KG1 (cell line): ENCODE results near the gene LIG3.
"Not testable (repeated sequence)": the region's sequence is repeated elsewhere in the genome, so short reads cannot be mapped to it uniquely, and the experiment has no call there.

Experiments used
- DNase-seq: peaks from one replicate; lab custom pipeline; 2025; lab: John Stamatoyannopoulos, UW

LIG3 gene

DNA sequence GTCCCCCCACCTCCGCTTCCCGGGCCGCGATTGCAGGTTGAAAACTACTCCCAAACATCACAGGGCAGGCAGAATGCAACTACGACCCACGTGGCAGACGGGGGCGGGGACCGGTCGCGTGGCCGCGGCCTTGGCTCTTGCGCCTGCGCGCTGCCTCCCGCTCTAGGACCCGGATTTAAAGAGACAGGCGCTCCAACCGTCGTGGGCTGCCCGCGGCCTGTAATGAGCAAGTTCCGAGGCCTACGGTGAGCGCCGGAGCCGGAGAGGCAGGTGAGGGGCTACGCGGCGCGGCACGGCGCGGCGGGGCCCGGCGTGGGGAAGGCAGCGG is at the start of gene LIG3:
LIG3 (plus strand) TSS at position 160 of the 328 bp plus-strand sequence. CDS start 2,494 bp downstream, outside the sequence.
- peak; percentile 96 for DNase-seq

- DNase-seq: not testable (repeated sequence)
Measured at GRCh38 chr17:34950780-34951179, 29.5 kb upstream of the LIG3 start.

DNA sequence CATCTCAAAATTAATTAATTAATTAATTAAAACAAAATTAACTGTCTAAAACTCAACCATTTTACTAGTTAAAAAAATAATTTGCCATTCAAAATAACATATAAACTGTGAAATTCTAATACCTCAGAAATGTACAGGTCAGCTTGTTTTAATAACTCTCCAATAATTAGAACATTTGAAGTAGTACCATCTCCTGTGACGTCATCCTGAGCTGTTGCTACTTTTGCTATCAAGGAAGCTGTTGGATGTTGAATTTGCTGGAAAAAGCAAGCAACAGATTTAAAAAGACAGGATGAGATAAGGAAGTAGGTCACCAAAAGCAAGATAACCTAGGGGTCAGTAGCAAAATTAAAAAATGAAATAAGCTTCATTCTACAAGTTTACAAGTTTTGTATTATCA is 21.9 kb upstream of the LIG3 start:
- no peak for DNase-seq

GRCh38 chr17:34961093-34961911 is 19.0 kb upstream of the LIG3 start, which contains the start of the genes CCT6B and ZNF830:
Gene CCT6B (minus strand): TSS chr17:34961460. CDS start chr17:34961393, 67 bp downstream.
Gene ZNF830 (plus strand): TSS chr17:34961540. CDS start chr17:34961567, 27 bp downstream.
- DNase-seq: peak; percentile 85

DNA sequence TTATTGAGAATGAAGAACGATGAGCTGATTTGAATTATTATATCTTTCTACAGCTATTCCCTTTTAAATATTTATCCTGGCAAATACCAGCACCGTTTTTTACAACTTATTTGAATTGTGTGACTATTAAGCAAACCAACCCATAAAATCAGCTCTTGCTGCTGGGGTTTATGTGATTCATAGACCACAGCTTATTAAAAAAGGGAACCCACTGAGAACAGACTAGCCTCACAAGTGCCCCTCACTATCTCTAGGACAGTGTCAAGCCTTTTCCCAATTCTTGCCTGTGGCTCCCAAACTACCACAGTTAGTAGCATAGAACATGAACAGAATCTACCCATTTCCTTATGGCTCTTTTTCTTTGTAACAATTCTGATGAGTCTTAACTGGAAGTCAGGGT is 6.1 kb upstream of the LIG3 start:
- no peak for DNase-seq

- no peak for DNase-seq
Measured at GRCh38 chr17:34974794-34975785, 5.2 kb upstream of the LIG3 start.

- no peak for DNase-seq
Measured at GRCh38 chr17:34979153-34979552, 1.2 kb upstream of the LIG3 start.

- no peak for DNase-seq
Measured at GRCh38 chr17:34979650-34980352, 511 bp upstream of the LIG3 start.

DNA sequence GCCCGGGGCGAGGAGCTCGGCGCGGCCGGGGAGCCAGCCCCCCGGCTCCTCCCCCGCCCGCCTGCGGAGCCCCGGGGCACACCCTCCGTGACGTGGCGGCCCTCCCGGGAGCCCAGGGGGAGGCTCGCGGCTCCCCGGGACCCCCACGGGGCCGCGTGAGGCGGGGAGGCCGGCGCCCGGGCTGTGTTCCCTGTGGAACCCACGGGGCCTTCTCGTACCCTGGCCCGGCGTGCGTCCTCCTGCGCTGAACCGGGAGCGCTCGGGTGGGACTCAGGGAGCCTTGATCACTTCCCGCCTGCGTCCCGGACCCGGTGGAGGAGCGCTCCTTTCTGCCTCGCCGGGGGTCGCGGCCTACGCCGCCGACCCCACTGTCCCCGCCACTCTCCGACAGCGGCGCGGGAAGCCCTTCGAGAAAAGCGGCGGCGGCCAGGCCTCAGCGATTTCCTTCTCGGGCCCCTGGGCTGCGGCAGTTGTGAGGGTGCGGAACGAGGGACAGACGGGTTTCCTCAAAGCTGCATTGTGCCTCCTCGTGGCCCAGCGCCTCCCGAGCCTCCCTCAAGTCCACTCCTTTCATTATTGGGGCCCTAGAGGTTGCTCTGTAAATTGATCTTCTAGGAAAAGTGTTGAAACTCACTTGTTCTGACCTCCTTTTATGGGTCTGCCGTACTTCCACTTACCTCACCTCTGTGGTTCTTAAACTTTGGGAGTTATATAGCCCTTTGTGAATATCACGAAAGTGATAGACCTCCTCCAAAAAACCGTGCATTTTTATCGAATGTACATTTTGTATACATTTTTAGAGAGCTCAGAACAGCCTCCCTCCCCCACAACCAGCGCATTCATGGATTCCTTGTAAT is 597 bp downstream of the LIG3 start:
- DNase-seq: peak; percentile 71

- DNase-seq: no peak
Measured at GRCh38 chr17:34981538-34982241, 1.4 kb downstream of the LIG3 start.

DNA sequence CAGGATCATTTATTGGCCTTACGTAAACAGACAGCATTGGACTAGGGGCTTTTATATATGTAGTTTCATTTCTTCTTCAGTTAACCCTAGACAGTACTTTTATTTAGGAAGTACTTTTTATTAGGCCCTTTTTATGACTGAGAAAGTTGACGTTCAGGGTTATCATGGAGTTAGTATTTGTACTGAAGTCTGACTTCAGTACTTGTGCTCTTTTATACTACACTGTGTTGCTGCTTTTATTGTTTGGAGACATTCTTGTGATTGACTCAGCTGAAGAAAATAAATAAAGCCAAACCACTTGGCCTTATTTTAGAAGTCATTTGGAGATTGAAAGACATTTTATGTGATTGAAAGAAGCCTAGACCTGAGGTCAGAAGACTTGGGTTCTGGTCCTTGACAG is 6.9 kb downstream of the LIG3 start:
- no peak for DNase-seq

DNA sequence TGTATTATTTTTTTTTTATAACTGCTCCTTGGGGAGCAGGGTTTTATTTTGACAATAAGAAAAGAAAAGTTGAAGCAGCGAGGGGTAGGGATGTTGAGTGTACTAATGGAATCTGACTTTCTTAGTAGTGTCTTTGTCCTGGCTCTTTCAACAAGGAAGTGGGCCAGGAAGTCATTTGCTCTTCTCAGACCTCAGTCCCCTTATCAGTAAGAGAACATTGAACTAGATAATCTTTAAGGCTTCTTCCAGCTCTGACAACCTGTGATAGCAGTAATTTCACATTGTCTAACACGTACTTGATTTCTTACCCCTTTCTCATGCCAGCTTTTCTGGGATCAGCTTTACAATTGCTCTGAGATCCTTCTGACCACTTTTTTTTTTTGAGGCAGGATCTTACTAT is 8.3 kb downstream of the LIG3 start:
- DNase-seq: no peak

DNA sequence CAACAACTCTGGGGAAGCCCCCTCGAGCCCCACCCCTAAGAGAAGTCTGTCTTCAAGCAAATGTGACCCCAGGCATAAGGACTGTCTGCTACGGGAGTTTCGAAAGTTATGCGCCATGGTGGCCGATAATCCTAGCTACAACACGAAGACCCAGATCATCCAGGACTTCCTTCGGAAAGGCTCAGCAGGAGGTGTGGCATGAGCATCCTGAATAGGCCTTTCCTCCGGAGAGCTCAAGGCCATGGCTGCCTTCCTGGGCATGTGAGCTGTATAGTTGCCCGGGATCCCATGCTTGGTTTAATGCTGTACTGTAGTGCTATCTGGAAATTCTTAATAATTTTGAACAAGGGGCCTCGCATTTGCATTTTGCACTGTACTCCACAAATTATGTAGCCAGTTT is 9.2 kb downstream of the LIG3 start:
- no peak for DNase-seq

- DNase-seq: no peak
Measured at GRCh38 chr17:34990921-34991365, 10.6 kb downstream of the LIG3 start.

- DNase-seq: no peak
Measured at GRCh38 chr17:34991606-34992005, 11.3 kb downstream of the LIG3 start.

DNA sequence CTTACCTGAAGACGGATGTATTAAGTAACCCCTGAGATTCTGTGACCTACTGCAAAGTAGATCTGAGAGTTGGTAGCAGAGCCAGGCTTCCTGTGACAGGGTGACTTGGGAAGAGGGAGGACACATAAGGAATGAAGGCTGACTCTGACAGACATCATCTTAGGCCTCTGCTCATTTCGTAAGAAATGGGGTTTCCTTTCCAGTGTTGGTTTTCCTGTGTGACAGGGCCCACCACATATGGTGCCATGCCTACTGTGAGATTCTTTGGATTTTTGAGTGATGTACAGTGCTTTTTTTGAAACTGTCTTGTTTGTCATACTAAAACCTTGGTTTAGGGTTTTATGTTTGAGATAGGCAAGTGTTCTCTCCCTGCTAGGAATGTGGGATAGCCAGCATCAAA is 12.7 kb downstream of the LIG3 start:
- no peak for DNase-seq

GRCh38 chr17:34996422-34997285 is 16.3 kb downstream of the LIG3 start:
- DNase-seq: no peak

- no peak for DNase-seq
Measured at GRCh38 chr17:34997355-34997862, 17.1 kb downstream of the LIG3 start.

- DNase-seq: peak; percentile 19
Measured at GRCh38 chr17:34998205-34998604, 17.9 kb downstream of the LIG3 start.
